Neural cell (in vitro differentiated cells): Measurements from ENCODE around the gene HOXC6.

Source experiments
- CTCF ChIP-seq: fragments of 450-650 bp; IDR thresholded peaks from 2 replicates; pipeline ENCODE4 v1.5.1; 2014; ENCODE audit warnings: antibody characterized with exemption, mild to moderate bottlenecking, moderate library complexity; ENCODE audit not compliant: poor library complexity, severe bottlenecking
- EP300 ChIP-seq: fragments of 450-650 bp; conservative IDR thresholded peaks from 2 replicates; pipeline ENCODE4 v1.6.1; 2014; ENCODE audit warnings: antibody characterized with exemption, mild to moderate bottlenecking, moderate library complexity; ENCODE audit not compliant: poor library complexity, severe bottlenecking
- EZH2 ChIP-seq: fragments of 200-600, 300-800 bp; shearing (Covaris generic), sonication (generic); IDR thresholded peaks from 2 replicates; pipeline ENCODE4 v1.6.1; 2014; ENCODE audit warnings: antibody characterized with exemption, low read length, borderline replicate concordance, mild to moderate bottlenecking; ENCODE audit not compliant: insufficient read depth, poor library complexity, severe bottlenecking
- POLR2AphosphoS5 ChIP-seq: IDR thresholded peaks from 2 replicates; pipeline ENCODE4 v1.6.1; 2012

DNA sequence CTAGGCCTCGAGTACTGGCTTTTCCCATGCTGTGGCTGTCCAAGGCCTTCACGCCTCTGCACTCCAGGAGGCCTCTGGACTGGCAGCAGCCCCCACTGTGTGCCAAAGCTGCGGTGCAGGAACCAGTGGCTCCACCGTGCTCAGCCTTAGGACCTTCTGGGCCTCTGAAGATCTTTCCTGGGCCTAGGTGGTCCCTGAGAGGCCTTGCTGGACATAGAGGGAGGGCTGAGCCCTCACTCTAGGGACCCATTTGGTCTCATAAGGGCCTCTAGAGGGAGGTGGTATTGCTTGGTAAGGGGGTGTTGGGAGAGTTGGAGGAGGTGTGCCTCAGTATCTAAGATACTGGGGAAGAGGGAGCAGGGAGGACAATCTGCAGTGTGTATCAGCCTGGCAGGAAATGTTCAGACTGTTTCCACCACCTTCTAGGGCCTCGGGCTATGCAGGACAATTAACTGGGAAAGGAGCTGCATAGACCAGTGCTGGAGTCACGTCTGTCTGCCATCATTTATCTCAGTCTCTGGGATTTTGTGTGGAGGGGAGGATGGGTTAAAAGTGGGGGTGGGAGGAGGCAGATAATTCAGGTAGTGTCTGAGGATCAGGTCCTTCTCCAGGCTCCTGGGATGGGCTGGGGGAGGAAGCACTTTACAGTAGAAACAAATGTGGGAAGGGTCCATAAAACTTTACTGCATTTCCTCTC, 7.5 kb downstream of the HOXC6 start:
- TF ChIP-seq CTCF, result no peak
- TF ChIP-seq EP300, result no peak
- no peak for TF ChIP-seq EZH2
- no peak for TF ChIP-seq POLR2AphosphoS5
